GM19463 (cell line): Measurements from ENCODE around the gene EEIG2.
A peak's percentile ranks its signal among the peaks of the same experiment; 100 is the strongest.
"Not testable (repeated sequence)": the region's sequence is repeated elsewhere in the genome, so short reads cannot be mapped to it uniquely, and the experiment has no call there.

Experiments used
- ATAC-seq: cut with Tn5 transposase; IDR thresholded peaks from one replicate; pipeline ENCODE4 v1.9.1; 2021; ENCODE audit warnings: mild to moderate bottlenecking, moderate library complexity; ENCODE audit not compliant: unreplicated experiment

The EEIG2 gene

DNA sequence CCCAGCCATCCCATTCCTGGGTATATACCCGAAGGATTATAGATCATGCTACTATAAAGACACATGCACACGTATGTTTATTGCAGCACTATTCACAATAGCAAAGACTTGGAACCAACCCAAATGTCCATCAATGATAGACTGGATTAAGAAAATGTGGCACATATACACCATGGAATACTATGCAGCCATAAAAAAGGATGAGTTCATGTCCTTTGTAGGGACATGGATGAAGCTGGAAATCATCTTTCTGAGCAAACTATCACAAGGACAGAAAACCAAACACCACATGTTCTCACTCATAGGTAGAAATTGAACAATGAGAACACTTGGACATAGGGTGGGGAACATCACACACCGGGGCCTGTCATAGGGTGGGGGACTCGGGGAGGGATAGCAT, 12.4 kb upstream of the EEIG2 start:
- ATAC-seq, result not testable (repeated sequence)

DNA sequence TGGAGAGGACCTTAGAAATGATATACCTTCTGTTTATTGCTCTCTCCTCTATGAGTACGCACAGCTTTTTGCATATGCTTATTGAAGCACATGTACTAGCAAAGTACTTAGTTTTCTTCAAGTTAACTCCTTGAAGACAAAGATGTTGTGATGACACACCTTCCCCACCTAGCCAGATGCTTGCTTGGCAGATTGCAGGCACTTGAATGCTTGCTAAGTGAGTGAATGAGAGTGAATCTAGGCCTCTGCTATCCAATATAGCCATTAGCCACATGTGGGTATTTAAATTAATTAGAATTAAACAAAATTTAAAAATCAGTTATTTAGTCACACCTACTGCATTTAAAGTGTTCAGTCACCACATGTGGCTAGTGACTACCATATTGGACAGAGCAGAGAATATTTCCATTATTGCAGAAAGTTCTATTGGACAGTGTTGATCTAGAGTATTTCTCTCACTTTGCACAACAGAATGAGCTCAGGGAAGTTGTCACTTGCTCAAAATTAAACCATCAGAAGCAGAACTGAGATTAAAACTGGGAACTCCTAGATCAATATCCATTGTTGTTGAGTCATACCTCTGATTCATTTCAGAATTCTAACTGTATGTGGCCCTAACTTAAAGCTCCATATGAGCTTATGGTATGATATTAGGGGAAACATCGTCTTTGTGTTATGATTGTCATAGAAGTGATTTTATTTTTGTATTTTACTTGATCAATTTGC, 8.6 kb upstream of the EEIG2 start:
- ATAC-seq, result peak; percentile 95

DNA sequence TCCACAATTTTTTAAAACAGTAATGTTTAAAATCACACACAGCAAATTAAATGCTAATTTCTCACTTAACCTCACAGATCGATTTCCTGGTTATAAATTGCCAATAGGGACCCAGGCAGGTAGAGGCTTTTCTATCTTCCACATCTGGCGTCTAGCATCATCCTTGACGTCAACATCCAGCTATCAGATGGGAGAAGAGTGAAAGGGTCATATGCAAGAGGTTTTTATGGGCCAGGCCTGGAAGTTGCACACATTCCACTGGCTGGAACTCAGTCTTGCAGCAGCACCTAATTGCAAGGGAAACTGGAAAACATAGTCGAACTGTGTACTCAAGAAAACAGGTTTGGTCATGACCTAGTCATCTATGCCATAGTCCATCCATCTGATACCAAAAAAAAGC, 6.0 kb upstream of the EEIG2 start:
- ATAC-seq, result no peak

DNA sequence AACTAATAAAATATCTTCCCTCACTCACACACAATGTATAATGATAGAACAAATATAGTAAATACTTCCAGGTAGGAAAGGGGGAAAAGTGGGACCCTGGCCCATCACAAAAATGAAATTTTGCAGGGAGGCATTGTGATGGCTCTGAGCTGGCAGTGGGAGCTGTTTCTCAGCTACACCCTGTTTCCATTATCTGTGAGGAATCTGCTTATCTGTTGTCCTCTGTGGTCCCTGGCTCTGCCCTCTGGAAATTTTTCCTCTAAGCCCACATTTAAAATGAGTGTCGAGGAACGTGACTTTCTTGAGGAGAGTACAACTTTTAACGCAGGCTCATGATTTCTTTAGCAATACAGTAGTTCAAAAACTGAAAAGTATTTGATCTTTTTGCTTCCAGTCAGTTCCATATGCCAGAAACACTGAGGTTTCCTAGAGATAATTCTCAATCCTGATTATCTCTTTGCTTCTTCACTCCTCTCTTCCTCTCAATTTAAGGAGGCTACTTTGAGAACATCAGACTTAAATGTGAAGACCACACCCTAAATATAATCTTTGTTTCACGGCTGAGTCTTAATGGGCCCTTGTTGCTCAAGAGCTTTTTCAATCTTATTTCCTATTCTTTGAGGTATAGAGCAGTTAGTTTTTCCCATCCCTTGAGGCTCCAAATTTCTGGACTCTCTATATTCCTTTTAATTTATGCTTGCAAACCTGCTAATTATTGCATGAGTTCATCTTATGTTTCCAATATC, 5.0 kb upstream of the EEIG2 start:
- no peak for ATAC-seq

- ATAC-seq, result no peak
Measured at GRCh38 chr1:108556066-108556465, 3.8 kb upstream of the EEIG2 start.

- ATAC-seq, result no peak
Measured at GRCh38 chr1:108556499-108556898, 3.4 kb upstream of the EEIG2 start.

DNA sequence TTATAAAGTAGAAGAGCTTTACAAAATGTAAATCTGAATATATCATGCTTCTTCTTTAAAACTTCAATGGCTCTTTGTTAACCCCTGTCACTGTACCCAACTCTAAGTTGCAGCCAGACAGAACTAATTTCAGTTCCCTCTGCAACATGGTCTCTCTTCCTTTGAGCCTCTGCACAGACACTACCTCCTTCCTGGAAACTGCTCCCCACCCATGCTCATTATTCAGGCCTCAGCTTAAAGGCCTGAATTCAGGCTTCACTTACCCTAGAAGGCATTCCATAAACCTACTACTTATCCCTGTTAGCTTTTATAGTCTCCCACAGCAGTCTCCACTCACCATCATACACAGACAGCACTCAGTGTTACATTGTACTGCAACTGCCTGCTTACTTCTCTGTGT, 2.6 kb upstream of the EEIG2 start:
- ATAC-seq, result peak; percentile 12

- peak; percentile 34 for ATAC-seq
Measured at GRCh38 chr1:108560189-108560873, 431 bp downstream of the EEIG2 start.

- ATAC-seq, result peak; percentile 31
Measured at GRCh38 chr1:108560874-108561459, 1.1 kb downstream of the EEIG2 start.

DNA sequence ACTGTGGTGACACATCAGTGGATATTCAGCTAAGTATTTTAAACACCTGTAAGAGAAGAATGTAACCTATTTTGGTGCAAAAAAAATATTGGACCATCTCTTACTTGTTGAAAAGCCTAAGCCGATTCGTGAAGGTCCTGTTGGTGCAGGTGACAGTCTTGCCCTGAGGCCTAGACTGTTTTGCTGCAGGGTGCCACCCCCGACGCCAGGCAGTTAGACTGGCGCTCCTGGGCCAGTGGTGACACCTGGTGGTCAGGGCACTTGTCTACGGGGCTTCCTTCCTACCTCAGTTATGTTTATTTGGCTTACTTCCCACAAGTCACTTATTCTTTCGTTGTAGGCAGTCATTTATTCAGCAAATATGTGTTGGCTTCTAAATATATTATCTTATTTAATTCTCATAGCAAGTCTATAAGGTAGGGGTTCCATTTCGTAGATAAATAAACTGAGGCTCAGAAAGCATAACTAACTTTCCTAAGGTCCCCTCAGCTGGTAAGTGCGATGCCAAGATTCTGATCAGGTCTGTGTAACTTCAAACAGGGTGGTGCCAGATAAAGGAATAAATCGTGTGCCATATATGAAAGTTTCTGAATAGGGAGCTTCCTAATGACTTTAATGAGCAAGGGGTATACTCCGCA, 1.9 kb downstream of the EEIG2 start:
- peak; percentile 41 for ATAC-seq

DNA sequence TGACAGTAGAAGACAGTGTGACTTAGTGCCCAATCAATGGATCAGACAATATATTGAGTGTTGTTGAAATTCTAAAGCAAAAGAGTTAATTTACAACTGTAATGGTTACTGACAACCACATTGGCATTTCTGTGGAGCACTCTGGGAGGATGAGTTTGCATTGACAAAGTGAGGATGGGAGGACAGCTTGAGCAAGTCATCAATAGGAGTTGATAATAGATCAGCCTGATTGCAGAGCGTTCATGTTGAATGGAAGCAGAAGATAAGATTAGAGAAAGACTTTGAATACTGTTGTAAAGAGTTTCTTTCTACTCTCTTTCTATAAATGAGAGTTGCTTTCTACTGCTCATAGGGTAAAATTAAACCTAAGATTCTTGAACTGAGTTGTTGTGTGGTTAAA, 3.9 kb downstream of the EEIG2 start:
- ATAC-seq, result no peak

- no peak for ATAC-seq
Measured at GRCh38 chr1:108565081-108565480, 5.2 kb downstream of the EEIG2 start.

- no peak for ATAC-seq
Measured at GRCh38 chr1:108565512-108565911, 5.6 kb downstream of the EEIG2 start.

DNA sequence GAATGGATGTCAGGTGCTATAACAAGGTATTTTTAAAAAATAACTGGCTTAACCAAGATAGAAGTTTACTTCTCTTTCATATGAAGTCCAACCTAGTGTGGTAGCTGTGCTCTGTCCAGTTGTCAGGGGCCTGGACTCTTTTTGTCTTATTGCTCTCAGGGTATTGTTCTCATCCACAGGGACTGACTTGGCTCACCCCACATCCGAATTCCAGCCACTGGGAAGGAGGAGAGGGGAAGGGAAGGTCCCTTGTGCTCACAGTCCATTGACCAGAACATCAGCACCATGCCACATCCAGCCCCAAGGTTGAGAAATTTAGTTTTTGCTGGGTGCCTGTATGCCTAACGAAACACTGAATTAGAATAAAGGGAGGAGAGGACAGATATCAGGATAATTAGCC, 8.7 kb downstream of the EEIG2 start:
- ATAC-seq, result no peak

- no peak for ATAC-seq
Measured at GRCh38 chr1:108569097-108569728, 9.3 kb downstream of the EEIG2 start.

GRCh38 chr1:108570128-108570527, 10.2 kb downstream of the EEIG2 start:
- ATAC-seq, result peak; percentile 100

DNA sequence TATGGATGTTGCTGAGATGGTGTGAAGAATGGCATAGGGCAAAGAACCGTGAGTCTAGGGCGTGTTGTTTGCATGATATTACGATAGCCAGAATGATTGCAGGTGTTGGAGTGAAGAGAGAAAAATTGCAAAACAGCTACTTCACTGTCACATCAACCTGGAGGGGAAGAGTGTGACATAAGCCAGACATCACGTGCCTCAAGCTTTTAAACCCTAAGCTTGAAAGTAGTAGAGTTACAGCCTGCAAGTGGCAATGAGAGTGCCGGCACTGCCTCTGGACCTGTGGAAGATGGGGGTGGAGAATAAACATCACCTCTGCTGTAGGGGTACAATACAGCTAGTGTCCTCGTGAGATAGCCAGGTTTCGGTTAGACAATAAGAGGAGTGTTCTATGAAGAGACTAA, 11.1 kb downstream of the EEIG2 start:
- no peak for ATAC-seq

GRCh38 chr1:108572182-108572581, 12.3 kb downstream of the EEIG2 start:
- no peak for ATAC-seq

DNA sequence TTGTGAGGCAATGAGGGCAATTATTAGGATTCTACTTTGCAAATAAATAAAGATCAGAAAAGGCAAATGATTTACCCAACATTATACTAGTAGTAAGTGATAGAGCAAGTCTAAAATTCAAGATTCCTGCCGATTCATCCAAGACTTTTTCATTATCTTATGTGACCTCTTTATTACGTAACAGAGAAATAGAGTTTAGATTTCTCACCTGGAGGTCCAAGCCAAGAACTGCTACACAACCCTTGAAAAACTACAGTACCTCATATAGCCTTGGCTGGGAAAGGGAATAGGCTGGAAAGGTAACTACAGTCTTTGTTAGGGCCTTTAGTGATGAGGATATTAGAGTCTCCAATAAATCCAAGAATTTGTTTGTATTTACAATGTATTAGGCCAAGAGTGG, 13.3 kb downstream of the EEIG2 start:
- ATAC-seq, result no peak

- no peak for ATAC-seq
Measured at GRCh38 chr1:108574008-108574407, 14.1 kb downstream of the EEIG2 start.

- no peak for ATAC-seq
Measured at GRCh38 chr1:108575375-108575774, 15.5 kb downstream of the EEIG2 start.
